ENCODE results near the gene AHRR. TPM values are rescaled to one million over a fixed set of nuclear protein-coding genes. Genes with fewer than 3 reads are reported as not detected.
A peak's percentile ranks its signal among the peaks of the same experiment; 100 is the strongest.
"Not testable (repeated sequence)": the region's sequence is repeated elsewhere in the genome, so short reads cannot be mapped to it uniquely, and the experiment has no call there.

AHRR gene
- total RNA-seq, 1 donor from 2014 or later = 0.81 TPM

DNA sequence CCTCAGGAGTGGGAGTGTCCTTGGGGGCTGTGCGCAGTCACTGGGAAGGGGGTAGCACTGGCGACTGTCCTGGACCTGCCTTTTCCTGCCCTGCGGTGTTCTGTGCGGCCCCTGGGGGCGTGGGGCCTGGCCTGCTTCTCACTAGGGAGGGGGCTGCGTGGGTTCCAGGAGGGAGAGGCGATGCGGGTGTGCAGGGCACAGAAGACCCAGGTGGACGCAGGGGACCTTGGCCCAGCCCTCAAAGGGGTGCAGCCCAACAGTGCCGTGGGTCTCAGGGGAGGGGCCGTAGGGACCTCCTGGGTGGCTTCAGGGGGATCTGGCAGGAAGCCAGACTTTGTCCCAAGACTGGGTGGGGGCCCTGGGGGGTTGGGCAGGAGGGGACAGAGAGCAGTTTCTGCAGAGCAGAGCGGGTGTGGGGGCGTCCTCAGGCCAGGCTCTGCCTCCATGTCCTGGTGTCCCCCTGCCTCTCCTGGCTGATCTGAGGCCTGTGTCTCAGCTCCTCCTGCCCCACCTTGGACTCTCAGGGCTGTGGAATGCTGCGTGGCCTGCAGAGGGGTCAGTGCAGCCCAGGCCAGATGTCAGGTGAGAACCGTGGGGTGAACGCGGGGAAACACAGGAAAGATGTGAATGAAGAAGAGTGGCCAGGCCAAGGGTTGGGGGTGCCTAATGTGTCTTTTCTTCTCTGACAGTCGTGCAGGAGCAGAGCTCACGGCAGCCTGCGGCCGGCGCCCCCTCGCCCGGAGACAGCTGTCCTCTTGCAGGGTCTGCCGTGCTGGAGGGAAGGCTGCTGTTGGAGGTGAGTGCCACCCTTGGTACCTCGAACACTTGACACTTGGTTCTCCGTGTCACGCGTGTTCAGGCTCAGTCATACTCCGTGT, 54.6 kb downstream of the AHRR start:
- DNase-seq (ENCODE audit: low spot score) = peak; percentile 40

DNA sequence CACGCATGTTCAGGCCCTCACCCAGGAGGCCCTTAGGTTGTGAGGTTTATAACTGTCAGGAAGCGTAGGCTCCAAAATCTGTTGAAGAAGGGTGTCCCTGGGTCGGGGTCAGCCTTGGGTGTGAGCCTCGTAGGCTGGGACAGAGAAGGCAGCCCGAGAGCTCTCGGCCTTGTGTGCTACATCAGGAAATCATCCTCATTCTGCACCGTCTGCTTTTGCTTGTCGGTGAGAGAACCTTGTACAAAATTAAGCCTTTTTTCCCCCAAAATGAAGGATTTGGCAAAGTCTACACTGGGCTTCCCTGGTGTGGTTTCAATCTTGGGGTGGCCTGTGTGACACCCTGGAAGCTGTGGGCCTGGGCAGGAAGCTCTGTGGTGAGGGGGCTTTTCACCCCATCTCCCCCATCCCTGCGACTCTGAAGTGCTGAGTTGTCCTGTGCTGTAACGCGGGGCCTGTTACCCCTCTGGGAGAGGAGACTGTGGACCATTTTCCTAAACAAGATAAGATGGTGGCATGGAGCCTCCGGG, 55.3 kb downstream of the AHRR start:
- no peak for DNase-seq (ENCODE audit: low spot score)
- ATAC-seq = no peak

More for the DNA sequence above, 54.6 kb downstream of the AHRR start:
- no peak for ATAC-seq

DNA sequence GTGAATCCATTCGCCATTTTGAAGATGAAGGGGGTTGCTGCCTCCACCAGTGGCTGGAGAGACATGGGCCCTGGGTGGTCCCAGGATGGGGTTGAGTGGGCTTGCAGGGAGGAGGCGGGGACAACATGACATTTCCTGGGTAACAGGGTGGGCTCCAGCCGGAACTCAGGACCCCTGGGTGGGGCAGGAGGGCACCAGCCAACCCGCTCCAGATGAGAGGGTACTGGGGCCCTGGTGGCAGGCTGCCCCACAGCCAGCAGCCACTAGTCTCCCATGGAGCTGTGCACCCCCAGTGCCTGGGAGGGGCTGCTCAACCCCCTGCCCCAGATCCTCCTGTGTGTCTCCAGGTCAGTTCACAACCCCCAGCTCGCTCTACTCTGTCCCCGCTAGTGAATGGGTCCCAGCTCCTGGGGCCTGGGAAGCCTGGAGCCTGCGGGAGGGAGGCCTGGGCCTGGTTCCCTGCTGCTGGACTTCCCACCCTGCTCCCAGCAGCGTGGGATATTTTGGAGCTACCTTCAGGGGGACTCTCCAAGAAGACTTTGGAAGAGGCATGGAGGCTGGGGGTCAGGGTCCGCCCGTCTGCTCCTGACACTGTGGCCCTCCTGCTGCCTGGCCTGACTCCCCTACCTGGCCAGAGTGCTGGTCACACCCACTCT, 55.9 kb downstream of the AHRR start:
- ATAC-seq (no peak), DNase-seq (ENCODE audit: low spot score) (peak; percentile 22)

DNA sequence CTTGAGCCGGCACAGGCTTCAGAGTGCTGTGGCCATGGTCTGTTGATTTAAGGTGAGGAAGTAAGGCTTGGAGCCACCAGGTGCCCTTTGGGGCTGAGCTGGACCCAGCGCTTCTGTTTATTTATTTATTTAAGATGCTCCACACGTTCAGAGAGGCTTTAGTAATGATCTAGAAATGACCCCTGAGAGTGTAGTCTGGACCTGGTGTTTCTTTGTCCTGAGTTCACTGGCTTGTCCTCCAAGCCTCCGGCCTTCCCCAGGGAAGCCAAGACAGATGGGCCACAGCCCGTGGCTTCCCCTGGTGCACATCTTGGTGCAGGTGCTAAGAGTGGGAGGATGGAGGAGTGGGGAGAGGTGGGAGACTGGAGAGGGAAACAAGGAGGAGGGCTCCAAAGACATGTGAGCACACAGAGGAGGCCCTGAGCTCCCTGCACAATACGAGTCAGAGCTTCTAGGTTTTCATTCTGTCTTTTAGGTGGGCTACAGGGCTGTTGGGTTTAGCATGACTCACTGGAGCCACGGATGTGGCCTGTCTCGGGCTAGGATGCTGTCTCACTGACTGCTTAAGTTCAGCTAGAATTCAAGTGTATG, 56.9 kb downstream of the AHRR start:
- DNase-seq (ENCODE audit: low spot score) (peak; percentile 10), ATAC-seq (no peak)

DNA sequence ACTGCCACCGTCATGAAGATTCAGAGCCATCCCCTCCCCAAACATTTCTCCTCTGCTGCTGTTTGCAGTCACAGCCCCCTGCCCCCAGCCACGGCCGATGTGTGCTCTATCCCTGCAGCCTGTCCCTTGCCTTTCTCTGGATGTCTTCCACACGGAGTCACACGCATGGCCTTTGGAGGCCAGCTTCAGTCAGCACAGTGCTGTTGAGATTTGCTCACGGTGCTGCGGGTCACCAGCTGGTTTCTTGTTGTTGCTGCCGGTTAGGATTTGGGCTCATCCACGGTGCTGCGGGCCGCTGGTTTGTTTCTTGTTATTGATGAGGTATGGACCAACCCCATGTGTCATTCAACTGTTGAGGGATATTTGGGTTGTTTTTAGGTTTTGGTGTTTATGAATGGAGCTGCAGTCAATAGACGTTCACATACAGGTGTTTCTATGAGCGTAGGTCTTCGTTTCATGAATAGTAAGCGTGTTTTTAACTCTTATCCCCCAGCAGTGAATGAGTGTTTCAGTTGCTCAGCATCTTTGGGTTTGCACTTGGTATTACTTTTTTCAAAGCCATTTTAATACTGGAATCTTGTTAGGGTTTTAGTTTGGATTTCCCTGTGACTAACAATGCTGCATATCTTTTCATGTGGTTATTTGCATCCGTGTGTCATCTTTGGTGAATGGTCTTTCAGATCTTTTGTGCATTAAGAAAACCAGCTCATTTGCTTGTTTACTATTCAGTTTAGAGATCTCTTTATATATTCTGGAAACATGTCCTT, 57.6 kb downstream of the AHRR start:
- peak; percentile 26 for DNase-seq (ENCODE audit: low spot score)
- ATAC-seq = no peak

DNA sequence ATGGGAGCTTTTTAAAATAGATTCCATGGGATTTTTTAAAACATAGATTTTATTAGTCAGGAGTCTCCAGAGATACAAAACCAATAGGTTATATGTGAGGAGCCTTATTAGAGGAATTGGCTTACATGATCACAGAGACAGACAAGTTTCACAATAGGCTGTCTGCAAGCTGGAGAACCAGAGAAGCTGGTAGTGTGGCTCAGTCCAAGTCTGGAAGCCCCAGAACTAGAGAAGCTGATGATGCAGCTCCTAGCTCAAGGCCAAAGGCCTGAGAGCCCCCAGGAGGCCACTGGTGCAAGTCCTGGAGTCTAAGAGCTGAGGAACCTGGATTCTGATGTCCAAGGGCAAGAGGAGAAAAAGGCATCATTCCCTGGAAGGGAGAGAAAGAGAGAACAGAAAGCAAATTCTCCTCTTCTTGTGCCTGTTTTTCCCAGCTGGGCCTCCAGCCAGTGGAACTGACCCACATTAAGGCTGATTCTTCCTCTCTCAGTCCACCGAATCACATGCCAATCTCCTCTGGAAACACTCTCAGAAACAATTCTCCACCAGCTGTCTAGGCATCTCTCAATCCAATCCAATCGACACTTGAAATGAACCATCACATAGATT, 59.3 kb downstream of the AHRR start:
- ATAC-seq (no peak), DNase-seq (ENCODE audit: low spot score) (peak; percentile 8)

DNA sequence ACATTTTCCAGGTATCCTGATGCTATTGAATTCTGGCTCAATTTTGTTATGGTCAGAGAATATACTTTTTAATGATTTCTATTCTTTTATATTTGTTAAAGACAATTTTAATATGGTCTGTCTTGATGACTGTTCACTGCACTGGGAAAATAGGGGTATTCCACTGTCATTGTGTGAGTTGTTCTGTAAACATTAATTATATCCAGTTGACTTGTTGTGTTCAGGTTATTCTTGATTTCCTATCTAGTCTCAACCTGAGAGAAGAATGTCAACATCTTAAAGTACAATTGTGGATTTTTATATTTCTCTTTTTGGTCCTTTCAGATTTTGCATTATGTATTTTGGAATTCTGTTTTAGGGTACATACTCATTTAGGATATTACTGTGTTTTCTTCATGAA, 61.6 kb downstream of the AHRR start:
- no peak for ATAC-seq
- DNase-seq (ENCODE audit: low spot score) = no peak

DNA sequence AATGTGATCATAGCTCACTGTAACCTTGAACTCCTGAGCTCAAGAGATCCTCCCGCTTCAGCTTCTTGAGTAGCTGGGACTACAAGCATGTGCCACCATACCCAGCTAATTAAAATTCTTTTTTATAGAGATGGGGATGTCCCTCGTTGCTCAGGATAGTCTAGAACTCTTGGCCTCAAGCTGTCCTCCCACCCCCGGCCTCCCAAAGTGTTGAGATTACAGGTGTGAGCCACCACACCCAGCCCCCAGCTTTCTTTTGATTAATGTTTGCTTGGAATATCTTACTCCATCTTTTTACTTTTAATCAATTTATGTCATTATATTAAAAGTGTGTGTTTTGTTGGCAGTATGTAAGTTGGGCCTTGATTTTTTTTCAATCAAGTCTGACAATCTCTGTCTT, 62.1 kb downstream of the AHRR start:
- DNase-seq (ENCODE audit: low spot score) = no peak

DNA sequence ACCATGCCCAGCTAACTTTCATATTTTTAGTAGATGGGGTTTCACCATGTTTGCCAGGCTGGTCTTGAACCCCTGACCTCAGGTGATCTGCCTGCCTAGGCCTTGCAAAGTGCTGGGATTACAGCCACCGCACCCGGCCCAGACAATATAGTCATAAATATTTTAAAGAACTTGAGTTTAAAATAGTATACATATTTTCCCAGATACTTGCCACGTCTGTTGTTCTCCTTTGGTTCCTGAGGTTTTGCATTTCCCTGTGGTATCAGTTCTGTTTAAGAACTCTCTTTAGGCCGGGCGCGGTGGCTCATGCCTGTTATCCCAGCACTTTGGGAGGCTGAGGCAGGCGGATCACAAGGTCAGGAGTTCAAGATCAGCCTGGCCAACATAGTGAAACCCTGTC, 63.1 kb downstream of the AHRR start:
- DNase-seq (ENCODE audit: low spot score) = peak; percentile 8
- not testable (repeated sequence) for ATAC-seq

More for the DNA sequence above, 62.1 kb downstream of the AHRR start:
- ATAC-seq = no peak

DNA sequence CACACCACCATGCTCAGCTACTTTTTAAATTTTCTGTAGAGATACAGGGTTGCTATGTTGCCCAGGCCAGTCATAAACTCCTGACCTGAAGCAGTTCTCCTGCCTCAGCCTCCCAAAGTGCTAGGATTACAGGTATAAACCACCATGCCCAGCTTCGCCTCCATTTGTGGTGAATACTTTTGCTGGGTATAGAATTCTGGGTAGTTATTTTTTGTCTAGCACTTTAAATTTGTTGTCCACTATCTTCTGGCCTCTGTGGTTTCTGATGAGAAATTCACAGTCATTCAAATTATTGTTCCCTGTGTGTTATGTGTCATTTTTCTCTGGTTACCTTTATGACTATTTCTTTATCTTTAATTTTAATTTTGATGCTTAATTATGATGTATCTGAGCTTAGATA, 63.8 kb downstream of the AHRR start:
- DNase-seq (ENCODE audit: low spot score) (no peak), ATAC-seq (no peak)

DNA sequence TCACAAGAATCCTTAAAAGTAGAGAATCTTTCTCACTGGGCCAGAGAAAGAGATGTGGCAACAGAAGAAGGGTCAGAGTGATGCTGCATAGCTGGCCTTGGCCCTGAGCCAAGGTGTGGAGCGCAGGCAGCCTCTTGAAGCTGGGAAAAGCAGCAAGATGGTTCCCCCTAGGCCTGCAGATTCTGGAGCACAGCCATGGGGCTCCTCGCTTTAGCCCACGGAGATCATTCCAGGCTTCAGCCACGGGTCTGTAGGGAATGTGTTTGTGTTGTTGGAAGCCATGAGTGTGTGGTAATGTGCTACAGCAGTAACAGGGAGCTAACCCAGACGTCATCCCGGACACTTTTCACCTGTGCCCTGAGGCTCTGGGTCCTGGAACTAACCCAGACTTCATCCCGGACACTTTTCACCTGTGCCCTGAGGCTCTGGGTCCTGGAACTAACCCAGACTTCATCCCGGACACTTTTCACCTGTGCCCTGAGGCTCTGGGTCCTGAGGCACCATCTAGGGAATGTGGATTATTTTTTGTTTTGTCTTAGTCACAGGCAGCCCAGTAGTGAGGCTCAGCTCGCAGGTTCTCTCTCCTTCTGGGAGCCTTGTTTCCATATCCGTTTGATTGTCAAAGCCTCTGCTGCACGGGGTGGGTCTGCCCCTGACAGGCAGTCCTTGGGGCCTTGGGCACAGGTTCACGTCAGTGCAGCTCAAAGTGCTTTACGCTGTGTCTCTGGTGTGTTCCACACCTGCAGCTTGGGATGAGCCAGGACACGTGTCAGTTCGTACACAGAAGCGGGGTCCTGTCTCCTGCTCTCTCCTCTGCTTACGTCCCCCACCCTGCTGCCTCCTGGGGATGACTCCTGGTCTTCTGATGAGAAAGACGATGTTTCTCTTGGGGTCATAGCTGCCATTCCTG, 65.2 kb downstream of the AHRR start:
- DNase-seq (ENCODE audit: low spot score) (peak; percentile 36), ATAC-seq (no peak)

DNA sequence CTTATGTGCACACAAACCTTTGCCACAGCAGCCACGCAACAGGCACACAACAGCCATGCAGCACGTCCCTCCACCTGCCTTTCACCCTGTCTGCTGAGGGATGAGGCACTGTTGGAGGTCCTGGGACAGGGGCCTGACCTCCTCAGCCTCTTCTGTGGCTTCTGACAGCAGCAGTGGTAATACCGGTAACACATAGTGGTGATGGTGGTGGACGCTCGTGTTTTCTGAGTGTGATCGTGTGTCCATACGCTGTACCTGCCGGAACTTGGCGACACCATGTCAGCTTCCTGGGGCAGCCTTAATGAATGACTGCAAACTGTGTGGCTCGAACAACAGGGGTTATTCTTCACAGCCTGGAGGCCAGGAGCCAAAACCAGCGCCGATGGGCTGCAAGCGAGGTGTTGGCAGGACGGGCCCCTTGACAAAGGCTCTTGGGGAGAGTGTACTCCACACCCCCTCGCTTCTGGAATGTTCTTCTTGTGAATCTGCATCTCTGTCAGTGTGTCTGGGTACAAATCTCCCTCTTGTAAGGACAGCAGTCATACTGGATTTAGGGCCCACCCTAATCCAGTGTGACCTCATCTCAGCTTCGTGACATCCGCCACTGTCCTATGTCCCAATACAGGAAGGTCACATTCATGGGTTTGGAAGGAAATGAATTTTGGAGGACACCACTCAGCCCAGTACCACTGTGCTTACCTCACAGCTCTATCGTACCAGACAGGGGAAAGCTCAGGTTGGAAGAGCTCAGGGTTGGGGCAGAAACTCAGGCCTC, 66.2 kb downstream of the AHRR start:
- ATAC-seq = no peak
- DNase-seq (ENCODE audit: low spot score) = peak; percentile 33

DNA sequence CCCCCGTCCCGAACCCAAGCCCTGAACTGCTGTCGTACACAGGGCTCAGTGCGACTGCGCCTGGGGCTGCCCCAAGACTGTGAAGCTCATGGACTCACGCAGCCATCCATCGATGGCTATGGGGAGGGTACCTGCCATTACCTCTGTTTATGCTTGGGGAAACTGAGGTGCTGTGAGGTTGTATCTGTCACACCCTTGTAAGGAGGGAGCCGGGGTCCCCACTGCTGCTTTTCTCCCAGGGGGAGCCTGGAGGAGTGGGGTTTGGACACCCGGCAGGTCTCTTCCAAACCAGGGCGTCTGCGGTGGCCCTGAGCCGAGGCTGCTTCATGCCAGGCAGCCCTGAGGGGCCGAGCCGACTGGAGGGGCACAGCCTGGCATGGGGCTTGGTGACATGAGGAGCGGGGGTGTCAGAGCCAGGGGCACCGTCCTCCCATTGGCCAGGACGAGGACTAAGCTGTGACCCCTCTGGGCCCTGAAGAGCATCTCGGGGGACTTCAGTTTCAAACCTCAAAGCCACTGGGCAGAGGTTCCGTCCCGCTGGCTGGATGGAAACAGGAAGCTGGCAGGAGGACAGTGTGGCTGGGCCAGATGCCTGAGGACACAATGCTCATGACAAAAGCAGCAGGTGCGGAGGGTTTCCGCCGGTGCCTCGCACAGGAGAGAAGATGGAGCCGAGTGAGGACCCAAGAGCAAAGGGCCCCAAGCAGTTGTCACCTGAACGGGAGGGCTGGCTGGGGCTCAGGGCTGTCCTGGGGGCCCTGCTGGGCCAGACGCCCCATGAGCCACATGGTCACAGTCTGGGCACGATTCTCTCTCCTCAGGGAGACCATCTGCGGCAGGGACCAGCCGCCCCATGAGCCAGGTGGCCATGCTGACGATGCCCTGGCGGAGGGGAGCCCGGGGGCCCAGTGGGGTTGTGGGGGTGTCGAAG, 67.0 kb downstream of the AHRR start:
- DNase-seq (ENCODE audit: low spot score) (peak; percentile 34), ATAC-seq (no peak)

DNA sequence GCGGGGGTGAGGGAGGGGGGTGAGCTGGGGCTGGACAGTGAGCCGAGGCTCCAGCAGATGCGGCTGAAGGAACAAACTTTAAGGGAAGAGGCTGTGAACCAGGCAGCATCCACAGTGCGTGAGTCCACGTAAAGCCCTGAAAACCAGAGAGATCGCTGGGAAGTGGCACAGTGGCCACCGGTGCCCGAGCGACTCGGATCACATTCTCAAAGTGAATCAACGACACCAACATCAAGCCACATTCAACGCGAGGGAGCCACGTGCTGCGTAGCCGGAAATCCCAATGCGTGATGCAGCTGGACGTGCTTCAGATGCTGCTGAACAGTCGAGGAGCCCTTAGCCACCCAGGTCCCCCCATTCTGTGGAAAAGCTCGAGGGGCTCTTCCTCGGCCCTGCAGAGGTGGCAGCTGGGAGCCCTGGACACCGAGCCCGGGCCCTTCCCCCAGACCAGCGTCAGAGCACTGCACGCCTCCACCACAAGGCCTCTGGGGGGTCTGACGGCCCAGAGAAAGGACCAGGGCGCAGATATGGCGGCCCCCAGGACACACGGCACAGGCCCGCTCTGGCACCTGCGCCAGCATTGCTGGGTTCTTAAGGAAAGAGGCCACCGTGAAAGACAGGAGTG, 67.8 kb downstream of the AHRR start:
- DNase-seq (ENCODE audit: low spot score) = no peak
- ATAC-seq = no peak

DNA sequence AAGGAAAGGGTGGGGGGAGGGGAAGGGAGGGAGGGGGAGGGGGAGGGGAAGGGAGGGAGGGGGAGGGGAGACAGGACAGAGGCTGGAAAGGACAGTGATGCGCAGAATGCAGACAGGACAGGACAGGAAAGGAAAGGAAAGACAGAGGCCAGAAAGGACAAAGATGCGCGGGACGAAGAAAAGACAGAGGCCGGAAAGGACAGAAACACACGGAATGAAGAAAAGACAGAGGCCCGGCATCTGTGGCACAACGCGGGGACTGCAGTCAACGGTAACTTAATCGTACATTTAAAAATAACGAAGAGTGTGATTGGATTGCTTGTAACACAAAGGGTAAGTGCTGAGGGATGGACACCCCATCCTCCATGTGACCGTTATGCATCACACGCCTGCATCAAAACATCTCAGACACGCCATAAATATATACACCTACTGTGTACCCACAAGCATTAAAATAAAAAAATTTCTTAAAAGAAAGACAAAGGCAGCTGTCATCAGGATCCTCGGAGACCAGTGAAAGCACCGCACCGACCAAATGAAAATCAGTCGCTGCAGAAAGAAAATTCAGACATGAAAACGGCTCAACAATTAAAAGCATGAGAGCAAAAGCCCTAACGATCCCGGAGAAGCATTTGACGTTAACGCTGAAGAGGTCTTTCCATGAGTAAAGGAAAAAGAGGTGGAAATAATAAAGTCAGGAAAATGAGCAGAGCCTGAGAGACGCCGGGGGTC, 68.5 kb downstream of the AHRR start:
- ATAC-seq (no peak), DNase-seq (ENCODE audit: low spot score) (no peak)

Measured in left lobe of liver (tissue), 2 donors.